ENCODE measurements around the gene RAD51C. TPM values are rescaled to one million over a fixed set of nuclear protein-coding genes. Genes with fewer than 3 reads are reported as not detected.

Gene RAD51C
- total RNA-seq, 1 experiment from 2014 or later = 15.2 TPM

GRCh38 chr17:58734040-58734439 lies 41.6 kb downstream of the RAD51C start:
- Mint-ChIP-seq H3K9me3 (no peaks in the 10 kb centered on the region), H3K27ac (no peak overlapping the region), H3K27me3 (ENCODE audit: low read depth) (no peaks in the 10 kb centered on the region), H3K36me3 (no peaks in the 10 kb centered on the region), H3K4me1 (no peaks in the 10 kb centered on the region), H3K4me3 (no peak overlapping the region)
- TF ChIP-seq GTF2I (CRISPR knock-in tag; conservative IDR thresholded peaks at IDR 0.05) = no peak
- no peak for TF ChIP-seq JUN (CRISPR knock-in tag; IDR thresholded peaks at IDR 0.05)
- no peak for TF ChIP-seq USF2 (CRISPR knock-in tag; IDR thresholded peaks at IDR 0.05)
- TF ChIP-seq AFF4 (CRISPR knock-in tag; IDR thresholded peaks at IDR 0.05; ENCODE audit: borderline replicate concordance) = no peak
- TF ChIP-seq ZNF219 (CRISPR knock-in tag; IDR thresholded peaks at IDR 0.05; ENCODE audit: borderline replicate concordance) = no peak
- no peak for TF ChIP-seq ZNF232 (CRISPR knock-in tag; IDR thresholded peaks at IDR 0.05)
- TF ChIP-seq ZNF281 (CRISPR knock-in tag; IDR thresholded peaks at IDR 0.05) = no peak
- TF ChIP-seq HMGXB4 (CRISPR knock-in tag; IDR thresholded peaks at IDR 0.05) = no peak
- no peak for TF ChIP-seq ATF6 (CRISPR knock-in tag; IDR thresholded peaks at IDR 0.05)
- no peak for TF ChIP-seq NR3C1 (CRISPR knock-in tag; conservative IDR thresholded peaks at IDR 0.05; ENCODE audit: low read depth)
- no peak for TF ChIP-seq ETV6 (CRISPR knock-in tag; IDR thresholded peaks at IDR 0.05)
- no peak for TF ChIP-seq E2F4 (CRISPR knock-in tag; IDR thresholded peaks at IDR 0.05; ENCODE audit: borderline replicate concordance, low read depth)
- TF ChIP-seq TEAD4 (CRISPR knock-in tag; IDR thresholded peaks at IDR 0.05) = no peak
- no peak for TF ChIP-seq SP1 (CRISPR knock-in tag; conservative IDR thresholded peaks at IDR 0.05)
- no peak for TF ChIP-seq CBFB (CRISPR knock-in tag; IDR thresholded peaks at IDR 0.05; ENCODE audit: low read depth)
- TF ChIP-seq SMAD4 (CRISPR knock-in tag; IDR thresholded peaks at IDR 0.05) = no peak
- no peak for TF ChIP-seq CREM (CRISPR knock-in tag; IDR thresholded peaks at IDR 0.05)
- TF ChIP-seq RELA (CRISPR knock-in tag; IDR thresholded peaks at IDR 0.05; ENCODE audit: borderline replicate concordance) = no peak
- no peak for TF ChIP-seq CREB1 (CRISPR knock-in tag; IDR thresholded peaks at IDR 0.05)
- no peak for TF ChIP-seq ZNF423 (CRISPR knock-in tag; IDR thresholded peaks at IDR 0.05)
- ATAC-seq = no peak
- POLR2A ChIA-PET = no interaction called here
- no peak for DNase-seq (ENCODE audit: low spot score)
- CTCF ChIA-PET = no interaction called here
